GM19455 (cell line): ENCODE results near the gene SELPLG.
"Not testable (repeated sequence)": the region's sequence is repeated elsewhere in the genome, so short reads cannot be mapped to it uniquely, and the experiment has no call there.

Source experiments
- ATAC-seq: cut with Tn5 transposase; IDR thresholded peaks from one replicate; pipeline ENCODE4 v1.9.1; 2021; ENCODE audit not compliant: unreplicated experiment

The SELPLG gene, protein sequence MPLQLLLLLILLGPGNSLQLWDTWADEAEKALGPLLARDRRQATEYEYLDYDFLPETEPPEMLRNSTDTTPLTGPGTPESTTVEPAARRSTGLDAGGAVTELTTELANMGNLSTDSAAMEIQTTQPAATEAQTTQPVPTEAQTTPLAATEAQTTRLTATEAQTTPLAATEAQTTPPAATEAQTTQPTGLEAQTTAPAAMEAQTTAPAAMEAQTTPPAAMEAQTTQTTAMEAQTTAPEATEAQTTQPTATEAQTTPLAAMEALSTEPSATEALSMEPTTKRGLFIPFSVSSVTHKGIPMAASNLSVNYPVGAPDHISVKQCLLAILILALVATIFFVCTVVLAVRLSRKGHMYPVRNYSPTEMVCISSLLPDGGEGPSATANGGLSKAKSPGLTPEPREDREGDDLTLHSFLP

DNA sequence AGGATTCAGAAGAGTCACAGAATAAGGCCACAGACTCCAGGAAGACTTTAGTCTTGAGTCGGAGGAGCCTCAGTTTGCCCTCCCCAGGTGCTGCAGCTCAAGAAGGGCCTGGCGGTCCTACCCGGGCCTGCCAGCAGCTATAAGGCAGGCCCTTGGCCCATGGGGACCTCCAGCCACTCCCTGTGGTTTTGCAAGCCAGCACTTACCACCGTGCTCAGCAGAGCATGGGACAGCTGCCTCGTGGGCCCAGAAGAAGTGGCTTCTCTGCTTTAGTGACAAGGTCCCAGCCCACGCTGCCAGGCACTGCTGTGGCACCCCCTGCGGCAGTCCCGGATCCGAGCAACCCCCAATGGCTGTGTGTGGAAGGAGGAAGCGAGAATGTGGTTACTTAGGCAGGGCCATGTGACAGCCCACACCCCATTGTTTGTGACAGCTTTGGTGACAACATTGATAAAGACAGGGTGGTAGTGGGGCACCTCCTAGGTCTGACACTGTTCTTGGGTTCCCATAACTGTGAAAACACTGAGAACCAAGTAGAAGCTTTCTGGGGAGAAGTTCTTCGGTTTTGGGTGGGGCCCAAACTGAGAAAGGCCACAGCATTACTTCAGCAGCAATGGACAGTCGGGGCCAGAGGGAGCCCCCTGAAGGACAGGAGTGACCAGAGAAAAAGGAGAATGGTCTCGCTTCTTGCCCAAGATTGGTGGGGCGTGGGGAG, at the start of gene SELPLG:
Gene SELPLG, minus strand, starts transcription at position 361 of the 715 bp plus-strand sequence. CDS start 9,587 bp downstream, outside the sequence.
- ATAC-seq: peak; percentile 45

DNA sequence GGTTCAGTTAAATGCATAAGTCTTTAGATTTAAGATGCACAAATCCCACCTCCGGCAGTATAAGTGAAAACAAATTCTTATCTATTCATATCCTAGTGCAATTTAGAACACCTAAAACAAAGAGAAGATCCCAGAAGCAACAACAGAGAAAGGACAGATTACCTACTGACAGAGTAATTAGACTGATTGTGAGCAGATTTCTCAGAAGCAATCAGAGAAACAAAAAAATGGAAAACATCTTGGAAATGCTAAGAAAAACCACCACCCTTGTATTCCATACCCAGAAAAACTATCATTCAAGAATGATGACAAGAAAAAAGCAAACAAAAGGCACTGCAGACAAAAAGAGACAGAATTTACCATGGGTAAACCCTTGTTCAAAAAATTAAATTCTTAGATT, 47.6 kb upstream of the SELPLG start:
- ATAC-seq: no peak

DNA sequence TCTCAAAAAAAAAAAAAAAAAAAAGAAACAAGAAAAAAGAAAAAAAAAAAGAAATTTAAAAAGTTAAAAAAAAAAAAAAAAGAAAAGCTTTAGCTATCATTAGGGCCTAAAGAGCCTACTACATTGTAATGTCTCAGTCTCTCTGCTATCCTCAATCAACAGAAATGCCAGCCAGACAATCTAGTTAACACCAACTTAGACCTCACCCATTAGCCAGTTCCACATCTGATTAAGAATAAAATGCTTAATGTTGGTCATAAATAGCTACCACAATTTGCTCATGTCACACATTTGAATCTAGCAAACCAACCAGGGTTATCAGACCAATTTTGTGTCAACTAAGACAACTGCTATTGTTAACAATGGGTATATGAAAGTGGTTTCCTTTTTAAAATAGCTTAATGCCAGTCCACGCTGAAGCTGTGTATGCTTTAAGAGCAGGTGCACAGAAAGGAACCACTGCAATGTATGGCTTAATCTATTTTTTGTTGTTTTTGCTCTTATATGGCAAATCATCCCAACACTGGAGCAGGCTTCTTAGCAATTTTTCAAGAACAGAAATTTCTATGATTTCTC, 45.5 kb upstream of the SELPLG start:
- no peak for ATAC-seq

DNA sequence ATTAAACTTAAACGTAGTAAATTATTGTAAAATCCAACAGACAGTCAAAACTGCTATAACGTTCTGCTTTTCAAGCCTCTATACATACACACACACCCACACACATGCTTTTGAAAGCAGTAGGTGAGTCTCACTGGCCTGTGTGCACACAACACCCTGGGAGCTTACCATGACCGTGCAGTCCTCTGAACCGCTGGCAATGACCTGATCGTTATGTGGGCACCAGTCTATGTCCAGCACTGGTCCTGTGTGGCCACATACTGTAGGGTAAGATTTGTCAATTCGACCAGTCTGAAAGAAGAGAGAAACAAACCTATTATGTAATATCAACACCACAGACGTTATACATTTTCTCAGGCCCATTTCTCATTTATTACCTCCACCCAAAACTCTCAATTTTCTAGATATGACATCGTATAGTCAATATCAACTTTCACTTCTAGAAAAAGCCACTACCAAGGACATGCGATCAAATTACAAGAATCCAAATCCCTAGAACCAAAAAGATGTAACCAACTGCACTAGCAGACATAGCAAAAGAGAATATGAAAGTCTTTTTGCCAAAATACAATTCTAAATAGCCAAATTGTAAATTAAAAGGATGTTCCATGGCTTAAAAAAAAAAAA, 44.5 kb upstream of the SELPLG start:
- no peak for ATAC-seq

DNA sequence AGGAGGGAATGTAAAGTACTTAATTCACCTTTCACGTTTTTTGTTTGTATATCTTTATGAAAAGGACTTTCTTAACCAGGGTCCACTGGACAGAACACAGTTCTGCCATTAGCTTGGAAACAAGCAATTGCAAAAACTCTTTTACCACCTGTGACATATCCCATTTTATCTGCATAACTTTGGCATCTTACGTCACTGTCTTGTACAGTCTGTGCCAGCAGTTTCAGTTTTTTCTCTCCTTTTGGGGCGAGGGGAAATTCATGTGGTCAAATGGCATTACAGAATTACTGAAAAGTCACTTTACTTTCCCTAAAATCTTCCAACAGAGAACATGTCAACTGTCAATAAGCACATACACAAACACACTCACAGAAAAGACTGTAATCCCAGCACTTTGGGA, 43.7 kb upstream of the SELPLG start:
- no peak for ATAC-seq

DNA sequence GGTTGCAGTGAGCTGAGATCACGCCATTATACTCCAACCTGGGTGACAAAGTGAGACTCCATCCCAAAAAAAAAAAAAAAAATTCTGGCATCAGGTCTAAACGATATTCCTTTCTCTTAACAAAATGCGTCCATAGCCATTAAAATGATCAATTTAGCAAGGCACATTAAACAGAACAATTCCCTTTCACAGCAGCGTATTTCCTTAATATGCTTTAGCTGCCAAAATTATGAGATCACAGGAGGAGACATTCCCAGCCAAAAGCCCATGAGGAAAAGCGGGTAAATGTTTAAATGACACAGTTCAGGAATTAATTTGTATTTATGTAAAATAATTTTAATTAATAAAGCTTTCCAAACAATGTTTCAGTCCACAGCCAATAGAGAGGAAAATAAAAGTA, 43.0 kb upstream of the SELPLG start:
- no peak for ATAC-seq

DNA sequence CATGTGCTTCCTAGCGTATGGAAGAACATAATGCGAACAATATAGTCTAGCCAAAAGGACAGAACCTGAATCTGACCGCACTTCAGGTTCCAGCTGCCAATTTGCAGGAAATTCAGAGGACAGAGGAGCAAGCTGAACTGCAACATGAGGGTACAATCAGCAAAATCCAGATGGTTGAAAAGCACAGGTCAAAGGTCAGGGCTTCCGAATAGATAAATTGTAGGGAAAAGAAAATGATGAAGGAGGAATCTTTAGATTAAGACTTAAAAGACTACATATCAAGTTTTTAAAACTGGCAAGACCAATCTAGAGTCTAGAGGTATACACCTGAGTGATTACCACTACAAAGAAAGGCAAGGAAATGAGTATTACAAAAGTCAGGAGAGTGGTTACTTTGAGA, 42.1 kb upstream of the SELPLG start:
- no peak for ATAC-seq

DNA sequence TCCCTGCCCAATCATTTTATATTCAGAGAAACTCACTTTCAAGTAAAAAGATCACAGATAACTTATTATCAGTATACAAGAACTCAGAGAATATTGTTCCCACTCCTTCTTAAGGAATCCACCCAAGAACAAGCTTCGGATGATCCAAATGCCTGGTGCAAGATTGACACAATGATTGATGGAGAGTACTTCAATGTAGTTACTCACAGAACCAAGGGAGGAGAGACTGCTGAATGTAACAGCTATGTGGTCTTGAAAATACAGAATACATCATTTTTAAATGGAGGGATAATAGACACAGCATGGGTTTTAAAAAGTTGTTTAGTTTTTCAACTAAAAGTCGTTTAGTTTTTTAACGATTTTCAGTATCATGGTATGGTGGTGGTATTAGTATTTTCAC, 38.4 kb upstream of the SELPLG start:
- ATAC-seq: no peak

DNA sequence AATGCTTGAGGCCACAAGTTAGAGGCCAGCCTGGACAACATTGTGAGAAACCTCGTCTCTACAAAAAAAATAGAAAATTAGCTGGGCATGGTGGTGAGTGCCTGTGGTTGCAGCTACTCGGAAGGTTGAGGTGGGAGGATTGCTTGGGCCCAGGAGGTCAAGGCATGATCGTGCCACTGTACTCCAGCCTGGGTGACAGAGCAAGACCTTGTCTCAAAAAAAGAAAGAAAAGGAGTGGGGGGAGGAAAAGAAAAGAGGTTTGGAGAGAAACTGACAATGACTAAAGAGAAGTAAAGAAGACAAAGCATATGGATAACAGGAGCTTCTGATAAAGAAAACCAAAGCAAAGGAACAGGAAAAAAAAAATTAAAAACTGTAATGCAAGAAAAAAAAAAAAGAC, 37.4 kb upstream of the SELPLG start:
- no peak for ATAC-seq

DNA sequence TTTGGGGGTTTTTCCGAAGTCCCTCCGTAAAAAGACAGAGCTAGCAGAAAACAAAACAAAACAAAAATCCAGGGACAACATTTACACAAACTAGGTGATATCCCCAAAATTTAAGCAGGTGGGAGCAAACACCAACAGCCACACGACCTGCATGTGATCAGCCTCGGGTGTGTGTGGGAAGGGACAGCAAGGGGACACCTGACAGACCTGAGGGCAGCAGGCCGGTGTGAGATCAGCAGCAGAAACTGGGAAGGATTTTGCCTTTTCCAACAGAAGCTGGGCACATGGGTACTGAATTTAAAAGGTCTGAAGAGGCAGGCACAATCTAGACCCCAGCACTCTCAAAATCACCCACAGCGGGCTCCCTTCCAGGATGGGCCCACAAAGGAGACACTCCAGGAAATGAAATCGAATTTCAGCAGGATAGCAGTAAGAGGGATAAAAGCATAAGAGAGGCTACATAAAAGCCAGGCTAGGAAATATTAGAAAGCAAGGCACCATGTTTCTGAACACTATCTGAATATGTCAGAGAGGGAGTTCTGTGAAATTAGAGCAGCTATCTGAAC, 36.5 kb upstream of the SELPLG start:
- ATAC-seq: no peak

DNA sequence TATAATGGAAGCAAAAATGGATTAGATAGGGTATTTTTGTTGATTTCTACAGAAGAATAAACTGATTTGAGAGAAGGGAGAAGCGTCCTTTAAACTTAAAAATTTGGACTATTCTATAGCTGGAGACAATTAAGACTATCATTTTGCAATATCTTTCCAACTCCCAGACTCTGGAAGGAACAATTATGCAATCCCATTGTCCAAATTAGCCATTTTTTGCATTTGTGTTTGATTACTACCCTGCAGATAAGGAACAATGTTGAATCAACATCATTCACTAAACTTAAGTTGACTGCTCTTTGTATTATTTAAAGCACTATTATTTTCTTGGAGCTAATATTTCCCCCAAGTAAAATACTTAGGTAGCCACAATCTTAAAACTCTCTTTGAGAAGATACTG, 34.8 kb upstream of the SELPLG start:
- ATAC-seq: no peak

DNA sequence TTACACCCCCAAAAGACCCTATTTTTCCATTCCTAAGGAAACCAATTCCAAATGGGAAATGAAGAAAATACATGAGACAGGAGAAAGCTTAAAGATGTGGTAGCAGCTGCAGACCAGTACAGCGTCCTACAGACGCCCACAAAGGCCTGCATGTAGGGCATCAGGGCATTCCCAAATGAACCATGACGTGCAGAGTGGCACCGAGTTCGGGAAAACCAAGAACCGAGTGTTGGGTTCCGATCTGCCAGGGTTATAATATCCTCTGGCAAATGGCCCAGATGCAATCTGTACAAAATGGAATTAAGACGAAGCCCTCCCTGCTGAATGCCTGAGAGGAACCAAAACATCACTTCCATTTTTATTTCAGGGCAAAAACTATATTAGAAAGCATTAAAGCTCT, 34.4 kb upstream of the SELPLG start:
- ATAC-seq: no peak

DNA sequence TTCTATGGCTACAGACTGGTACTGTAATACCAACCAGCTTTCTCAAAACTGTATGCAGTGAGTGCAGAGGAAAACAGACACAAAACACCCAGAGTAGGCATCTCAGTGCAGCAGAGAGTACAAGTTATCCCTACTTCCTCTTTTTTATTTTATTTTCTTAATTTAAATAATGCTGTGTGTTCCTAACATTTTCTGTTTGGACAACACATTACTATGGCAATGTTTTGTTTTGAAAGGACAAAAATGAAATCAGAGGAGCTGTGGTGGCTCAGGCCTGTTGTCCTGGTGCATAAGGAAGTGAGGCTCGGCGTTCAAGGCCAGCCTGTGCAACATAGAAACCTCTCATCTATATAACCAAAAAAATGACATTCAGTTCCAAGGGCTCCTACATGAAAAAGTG, 33.7 kb upstream of the SELPLG start:
- ATAC-seq: no peak

DNA sequence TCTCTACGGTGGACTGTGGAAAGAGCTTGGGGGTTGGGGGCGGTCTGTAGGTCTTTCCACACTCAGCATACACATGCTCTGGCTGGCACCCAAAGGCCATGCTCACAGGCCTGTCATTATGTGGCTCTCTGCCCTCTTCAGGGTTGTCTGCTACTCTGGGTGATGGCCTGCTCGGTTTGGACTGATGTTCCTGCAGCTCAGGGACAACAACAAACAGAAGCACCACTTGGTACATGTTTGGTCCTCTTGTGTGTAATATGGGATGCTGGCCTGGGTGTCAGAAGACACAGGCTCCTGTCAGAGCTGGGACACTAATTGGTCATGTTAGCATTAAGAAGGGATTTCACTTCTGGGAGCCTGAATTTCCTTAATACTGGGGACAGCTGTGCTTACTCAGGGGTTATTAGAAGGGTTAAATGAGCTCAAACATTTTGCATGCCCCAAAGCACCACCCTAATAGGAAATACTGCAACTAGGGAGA, 32.7 kb upstream of the SELPLG start:
- no peak for ATAC-seq

DNA sequence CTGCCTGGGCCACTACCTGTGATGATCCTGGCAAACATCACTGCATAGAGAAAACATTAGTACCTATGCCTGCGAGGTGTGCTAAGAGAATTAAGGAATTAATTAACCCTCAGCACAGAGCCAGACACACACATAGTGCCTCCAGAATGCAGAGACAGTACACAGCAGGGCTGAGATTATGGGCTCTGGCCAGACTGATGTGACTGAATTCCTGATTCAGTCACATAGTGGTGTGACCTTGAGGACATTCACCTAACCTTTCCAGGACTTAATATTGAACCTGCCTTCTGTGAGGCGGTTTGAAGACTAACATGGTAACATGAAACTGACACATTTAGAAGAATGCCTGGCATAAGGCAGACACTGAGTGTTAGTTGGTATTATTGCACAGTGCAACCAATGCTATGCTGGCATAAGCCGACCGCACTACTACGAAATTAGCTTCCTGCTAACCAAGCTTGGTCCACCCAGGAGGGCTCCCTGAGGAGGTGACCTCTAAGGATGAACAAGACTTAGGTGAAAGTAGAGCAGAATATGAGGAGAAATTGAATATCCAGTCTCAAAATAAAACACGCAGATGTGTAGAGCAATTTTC, 32.0 kb upstream of the SELPLG start:
- no peak for ATAC-seq

DNA sequence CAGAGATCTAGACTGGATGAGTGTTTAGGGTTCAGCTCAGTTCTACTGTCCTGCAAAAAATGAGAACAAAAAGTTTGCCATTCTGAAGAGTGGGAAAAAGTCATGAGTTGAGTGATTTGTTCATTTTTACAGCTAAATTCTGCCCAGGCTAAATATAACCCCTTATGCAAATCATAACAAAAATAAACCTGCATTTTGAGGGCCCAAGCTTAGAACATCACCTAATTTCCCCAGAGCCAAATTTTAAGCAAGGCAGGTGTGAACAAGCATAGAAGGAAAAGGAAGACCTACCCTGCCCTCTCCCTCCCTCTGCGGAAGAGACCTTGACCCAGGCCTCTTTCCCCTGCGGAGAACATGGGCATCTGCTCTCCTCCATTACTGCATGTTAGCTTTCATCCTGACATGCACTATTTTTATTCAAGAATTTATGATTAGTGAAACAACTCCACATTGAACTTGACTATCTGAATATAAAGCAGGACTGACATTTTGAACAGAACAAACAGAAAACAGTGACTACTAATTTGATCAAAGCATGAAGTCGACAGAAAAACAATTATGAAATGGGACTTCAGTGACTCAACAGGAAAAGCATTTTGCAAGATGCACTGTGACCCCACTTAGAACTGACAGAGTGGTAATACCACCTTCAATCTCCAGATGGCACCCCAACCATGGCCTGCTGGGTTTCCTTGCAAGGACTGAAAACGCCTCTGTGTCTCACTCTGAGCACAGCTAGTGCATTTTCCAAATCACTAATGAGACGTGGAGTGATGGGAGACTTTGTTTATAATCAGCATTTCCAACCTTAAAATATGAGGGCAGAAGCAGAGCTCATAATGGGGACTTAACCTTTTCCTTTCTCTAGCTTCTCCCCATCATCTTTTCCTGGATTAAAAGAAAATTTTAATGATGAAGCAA, 30.9 kb upstream of the SELPLG start:
- ATAC-seq: peak; percentile 81

DNA sequence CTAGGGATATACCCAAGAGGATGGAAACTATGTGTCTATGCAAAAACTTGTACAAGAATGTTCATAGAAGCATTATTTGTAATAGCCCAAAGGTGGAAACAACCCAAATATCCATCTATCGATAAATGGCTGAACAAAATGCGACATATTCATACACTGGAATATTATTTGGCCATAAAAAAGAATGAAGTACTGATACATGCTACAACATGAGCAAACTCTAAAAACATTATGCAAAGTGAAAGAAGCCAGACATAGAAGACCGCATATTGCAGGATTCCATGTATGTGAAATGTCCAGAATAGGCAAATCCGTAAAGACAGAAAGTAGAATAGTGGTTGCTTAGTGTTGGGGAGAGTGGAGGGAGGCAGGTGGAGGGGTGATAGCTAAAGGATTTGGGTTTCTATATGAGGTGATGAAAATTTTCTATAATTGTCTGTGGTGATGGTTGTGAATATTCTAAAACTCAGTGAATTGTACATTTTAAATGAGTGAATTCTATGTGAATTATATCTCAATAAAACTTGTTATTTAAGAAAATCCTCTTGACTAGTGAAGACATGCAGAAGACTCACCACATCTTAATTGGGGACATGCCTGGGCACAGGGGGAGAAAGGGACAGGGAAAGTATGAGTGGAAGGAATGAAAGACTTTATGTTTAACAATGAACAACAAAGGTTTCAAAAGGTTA, 29.8 kb upstream of the SELPLG start:
- ATAC-seq: no peak

DNA sequence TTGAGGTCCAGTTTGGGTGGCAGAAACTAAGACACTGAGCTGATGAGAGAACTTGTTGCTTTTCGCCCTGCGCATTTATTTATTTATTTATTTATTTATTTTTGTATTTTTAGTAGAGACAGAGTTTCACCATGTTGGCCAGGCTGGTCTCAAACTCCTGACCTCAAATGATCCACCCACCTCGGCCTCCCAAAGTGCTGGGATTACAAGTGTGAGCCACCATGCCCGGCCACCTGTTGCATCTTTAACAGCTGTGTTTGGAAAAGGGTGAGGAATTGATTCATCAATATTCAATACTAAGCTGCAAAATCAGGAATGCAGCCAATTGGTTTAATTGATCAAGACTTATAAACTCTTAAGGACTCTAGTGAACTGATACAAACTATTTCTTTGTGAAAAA, 24.4 kb upstream of the SELPLG start:
- not testable (repeated sequence) for ATAC-seq

DNA sequence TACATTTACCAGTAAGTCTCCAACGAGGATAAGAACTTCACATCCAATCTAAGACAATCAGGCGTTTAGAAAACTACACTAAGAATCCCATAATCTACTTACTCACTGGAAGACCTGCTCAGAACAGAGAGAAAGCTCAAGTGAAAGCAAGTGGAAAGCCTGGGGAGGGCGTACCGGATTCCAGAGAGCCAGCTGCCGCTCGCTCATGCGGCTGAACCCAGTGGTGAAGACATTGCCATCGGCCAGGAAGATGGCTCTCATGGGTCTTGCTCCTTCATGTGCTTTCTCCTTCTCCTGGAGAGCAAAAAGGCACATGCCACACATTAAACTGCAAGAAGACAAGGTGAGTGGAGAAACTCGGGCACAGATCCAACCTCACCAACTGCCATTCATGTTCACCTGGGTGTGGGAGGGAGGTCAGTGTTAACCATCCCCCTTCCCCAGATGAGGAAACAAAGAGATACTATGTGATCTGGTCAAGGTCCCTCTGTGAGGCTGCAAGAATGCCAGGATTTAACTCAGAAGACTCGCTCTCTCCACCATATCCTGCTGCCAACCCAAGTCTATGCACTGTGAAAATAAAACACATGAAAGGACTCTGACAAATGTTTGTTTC, 23.5 kb upstream of the SELPLG start:
- no peak for ATAC-seq
